Fibroblast of lung (primary cell): Measurements from ENCODE around the gene ABCC10.

Source experiments
- CTCF ChIP-seq, 2 donors: IDR thresholded peaks in 1 of 2; conservative IDR thresholded peaks in 1 of 2; 1 replicate in 1 of 2; 2 replicates in 1 of 2; pipeline ENCODE4 v1.5.1; 2011 to 2012; ENCODE audit warnings: low read length in 2 of 2, control low read depth in 1 of 2, inconsistent platforms in 1 of 2, low read depth in 1 of 2, mild to moderate bottlenecking in 1 of 2
- EZH2 ChIP-seq: IDR thresholded peaks from 2 replicates; pipeline ENCODE4 v1.5.1; 2012; ENCODE audit warnings: low read length, control low read depth, mild to moderate bottlenecking; ENCODE audit errors: missing control alignments

- TF ChIP-seq EZH2 (no peak), CTCF (conservative IDR thresholded peaks at IDR 0.05 in 1 of 2, IDR thresholded peaks at IDR 0.05 in 1 of 2; ENCODE audit: low read depth in 1 of 2, low read length in 2 of 2) (no peak)
Measured at GRCh38 chr6:43408259-43408658, 19.1 kb upstream of the ABCC10 start.
